Measurements from ENCODE around the gene PSG6.
"Not testable (repeated sequence)": the region's sequence is repeated elsewhere in the genome, so short reads cannot be mapped to it uniquely, and the experiment has no call there.

GRCh38 chr19:42890446-42890845 lies 27.2 kb downstream of the PSG6 start:
- not testable (repeated sequence) for TF ChIP-seq POLR2A, CTCF (IDR thresholded peaks at IDR 0.05)

Measured in thyroid gland (tissue), 4 donors.